SK-N-MC (cell line): Measurements from ENCODE around the gene TIMP4.

Experiments used
- EZH2 ChIP-seq: fragments of 200-600 bp; sonication (generic); IDR thresholded peaks from one replicate; pipeline ENCODE4 v1.6.1; 2017; ENCODE audit warnings: antibody characterized with exemption
- POLR2AphosphoS5 ChIP-seq: IDR thresholded peaks from 2 replicates; pipeline ENCODE4 v1.6.1; 2012; ENCODE audit warnings: mild to moderate bottlenecking, low read depth, low read length, borderline replicate concordance

DNA sequence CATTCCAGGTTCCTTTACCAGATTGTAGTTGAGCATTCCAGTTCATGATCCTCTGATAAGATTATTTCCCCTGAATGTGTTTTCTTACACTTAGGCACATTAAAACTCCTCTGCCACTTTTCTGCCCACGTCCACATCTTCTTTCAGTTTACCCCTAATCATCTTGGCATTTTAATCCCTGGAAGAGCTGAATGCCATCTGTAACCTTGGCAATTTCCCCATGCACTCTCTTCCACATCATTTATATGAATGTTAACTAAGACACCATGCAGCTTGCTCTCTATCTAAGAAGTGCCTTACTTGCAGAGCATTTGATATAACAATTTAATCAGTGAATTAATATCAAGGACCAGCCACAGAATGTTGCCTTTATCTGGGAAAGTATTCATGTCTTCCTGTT, 25.8 kb downstream of the TIMP4 start:
- TF ChIP-seq POLR2AphosphoS5 (no peak), EZH2 (no peak)
